HG02610 (cell line): Measurements from ENCODE around the gene MICAL2.

Source experiments
- ATAC-seq: cut with Tn5 transposase; IDR thresholded peaks from one replicate; pipeline ENCODE4 v1.9.1; 2021; ENCODE audit warnings: mild to moderate bottlenecking, moderate library complexity; ENCODE audit not compliant: unreplicated experiment

MICAL2 gene

DNA sequence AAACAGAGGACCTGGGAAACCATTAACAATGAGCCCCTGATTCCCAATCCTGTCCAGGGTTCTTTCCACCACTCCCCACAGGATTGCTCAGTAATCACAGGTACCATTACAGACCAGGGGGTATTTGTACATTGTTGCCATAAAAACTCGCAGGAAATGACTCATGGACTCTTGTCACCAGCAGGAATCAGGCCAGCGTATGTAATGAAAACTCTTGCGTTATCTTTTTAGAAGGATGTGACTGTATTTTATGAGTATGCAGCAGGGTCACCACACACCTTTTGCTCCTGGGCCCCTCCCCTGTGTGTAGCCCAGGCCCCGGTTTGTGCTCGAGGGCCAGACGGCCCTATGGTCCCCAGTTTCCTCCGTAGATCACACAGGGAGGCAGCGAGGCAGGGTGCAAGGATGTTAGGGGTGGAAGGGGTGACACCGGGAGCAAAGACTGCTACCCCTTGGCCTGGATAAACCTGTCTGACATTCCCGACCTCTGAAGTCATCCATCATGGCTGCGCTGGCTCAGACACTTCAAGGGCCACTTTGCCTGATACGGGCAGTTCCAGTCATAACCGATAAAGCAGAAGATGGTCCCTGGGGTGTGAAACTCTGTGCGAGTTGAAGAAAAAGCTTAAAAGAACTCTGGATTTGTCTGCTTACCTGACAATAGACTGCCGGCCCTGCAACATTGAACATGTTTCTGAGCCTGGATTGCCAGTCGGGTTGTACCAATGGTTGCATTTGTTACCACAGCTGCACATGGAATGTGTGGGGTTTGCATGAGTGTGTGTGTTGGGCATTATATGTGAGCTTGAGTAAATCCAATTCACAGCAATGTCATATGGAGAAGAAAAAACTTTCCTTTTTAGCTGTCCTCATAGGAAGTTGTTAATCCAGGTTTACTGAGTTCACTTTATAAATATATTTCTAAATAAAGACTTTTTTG lies 56.9 kb downstream of the MICAL2 start:
- no peak for ATAC-seq

DNA sequence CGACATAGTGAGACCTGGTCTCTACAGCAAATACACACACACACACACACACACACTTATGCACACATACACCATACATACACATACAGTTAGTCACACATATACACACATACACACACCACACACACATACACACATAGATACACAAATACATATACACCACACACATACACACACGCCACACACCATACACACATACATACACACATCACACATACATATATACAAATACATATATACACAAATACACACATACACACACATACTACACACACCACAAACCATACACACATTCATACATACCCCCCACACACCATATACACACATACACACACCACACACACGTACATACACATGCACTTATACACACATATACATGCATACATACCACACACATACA lies 57.7 kb downstream of the MICAL2 start:
- ATAC-seq = no peak

DNA sequence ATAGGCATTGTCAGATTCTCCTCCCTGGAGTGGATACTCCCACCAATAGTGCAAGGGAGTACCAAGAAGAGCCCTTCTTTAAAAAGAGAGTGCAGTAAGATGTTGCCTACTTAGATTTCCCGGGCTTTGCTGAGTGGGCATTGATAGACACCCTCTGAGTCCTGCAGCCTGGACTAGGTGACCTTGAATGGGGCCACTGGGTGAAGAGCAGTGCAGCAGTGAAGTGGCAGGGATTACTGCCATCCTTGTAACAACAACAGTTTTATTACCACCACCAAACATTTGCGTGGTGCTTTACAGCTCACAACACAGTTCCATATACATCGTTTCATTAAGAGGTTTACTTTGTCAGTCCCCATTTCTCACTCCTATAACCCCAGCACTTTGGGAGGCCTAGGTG lies 59.4 kb downstream of the MICAL2 start:
- no peak for ATAC-seq

DNA sequence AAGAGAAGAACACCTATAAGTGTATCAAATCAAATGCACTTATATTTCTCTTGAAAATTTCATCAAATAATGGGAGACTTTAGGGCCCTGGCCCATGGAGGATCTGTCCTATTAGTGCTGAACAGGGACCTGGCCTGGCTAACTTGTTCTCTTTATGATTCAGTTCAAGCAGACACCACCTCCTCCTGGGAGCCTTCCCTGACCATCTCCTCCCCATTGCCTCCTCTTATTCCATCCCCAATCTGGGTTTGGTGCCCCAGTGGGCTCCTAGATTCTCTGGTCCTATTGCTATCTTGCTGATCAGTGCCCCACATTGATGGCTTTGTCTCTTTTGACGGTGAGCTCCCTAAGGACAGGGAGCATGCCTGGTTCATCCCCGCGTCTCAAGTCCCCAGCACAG lies 60.1 kb downstream of the MICAL2 start:
- ATAC-seq = no peak

DNA sequence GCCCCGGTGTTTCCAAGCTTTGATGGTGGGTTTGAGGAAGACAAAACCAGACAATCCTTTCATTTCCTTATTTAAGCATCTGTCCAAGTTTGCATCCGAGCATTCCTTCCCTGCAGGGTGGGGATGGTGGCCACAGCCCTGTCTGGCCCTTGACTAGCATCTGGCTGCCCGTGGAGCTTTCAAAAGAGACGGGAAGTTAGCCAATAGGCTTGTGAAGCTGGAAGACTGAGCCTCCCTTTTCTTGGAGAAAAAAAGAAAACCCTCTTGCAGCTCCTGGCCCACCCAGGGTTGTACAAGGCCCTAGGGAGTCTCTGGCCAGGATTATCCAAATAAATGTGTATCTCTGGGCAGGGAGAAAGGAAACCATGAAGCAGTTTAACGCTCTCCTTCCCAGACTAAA lies 60.6 kb downstream of the MICAL2 start:
- no peak for ATAC-seq

DNA sequence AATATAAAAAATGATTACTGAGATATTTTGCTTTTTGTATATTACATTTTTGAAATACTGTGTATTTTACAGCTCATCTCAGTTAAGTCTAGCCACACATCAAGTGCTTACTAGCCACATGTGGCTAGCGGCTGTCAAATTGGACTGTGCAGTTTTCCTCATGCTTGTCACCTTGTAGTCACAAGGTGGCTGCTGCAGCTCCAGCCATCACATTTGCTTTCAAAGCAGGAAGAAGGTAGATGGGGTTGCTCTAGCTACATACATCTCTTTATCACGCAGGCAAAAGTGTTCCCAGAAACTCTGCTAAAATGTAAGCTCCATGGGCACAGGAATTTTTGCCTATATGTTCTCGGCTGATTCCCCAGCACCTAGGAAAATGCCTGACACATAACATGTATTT lies 61.5 kb downstream of the MICAL2 start:
- ATAC-seq = no peak

DNA sequence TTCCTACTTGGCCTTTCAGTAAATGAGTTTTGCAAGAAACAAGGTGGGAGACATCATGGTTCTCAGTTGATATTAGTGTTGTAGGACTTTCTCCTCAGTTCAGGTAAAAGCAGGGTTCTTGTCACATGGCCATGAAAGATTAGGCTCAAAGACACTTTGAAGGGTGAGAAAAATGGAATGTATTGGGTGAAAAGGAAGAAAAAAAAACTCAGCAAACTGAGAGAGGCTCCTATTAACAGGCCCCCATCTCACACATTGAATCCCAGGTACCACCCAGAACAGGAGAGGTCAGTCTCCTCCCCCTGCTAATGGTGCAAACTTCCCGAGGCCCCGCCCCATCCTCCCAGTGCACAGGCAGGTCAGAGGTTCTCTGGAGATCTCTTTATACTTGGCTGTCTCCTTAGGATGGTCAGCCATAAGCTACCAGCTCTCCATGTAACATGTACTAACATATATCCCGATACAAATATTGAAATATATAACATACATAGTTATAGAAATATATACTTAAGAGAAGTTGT lies 62.2 kb downstream of the MICAL2 start:
- ATAC-seq = no peak

DNA sequence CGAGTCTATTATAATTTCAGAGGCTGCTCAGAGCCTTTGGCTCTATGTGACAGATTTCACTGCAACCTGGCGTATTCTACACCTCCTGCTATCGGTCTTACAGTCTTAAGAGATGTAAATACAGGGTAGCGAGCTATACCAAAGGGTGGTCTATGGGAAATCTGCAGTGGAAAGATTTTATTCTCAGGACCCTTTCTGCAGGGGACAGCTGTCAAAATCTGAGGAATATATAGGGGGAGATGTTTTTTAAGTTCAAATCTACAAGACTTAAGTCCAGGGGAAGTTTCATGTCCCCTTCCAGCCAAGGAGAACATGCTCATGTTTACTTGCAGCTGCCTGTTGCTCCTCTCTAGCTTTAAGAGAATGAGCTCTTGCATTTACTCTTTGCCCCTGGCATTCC lies 62.7 kb downstream of the MICAL2 start:
- no peak for ATAC-seq

DNA sequence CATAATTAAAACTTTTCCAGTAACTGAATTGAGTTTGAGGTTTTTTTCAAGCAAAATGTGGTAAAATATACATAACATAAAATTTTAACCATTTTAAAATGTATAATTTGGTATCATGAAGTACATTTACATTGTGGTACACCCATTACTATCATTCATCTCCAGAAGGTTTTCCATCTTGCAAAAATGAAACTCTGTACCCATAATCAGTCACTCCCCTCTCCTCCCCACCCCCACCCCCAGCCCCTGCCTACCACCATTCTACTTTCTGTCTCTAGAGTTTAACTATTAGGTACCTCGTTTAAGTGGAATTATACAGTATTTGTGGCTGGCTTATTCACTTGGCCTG lies 63.7 kb downstream of the MICAL2 start:
- peak; percentile 25 for ATAC-seq

DNA sequence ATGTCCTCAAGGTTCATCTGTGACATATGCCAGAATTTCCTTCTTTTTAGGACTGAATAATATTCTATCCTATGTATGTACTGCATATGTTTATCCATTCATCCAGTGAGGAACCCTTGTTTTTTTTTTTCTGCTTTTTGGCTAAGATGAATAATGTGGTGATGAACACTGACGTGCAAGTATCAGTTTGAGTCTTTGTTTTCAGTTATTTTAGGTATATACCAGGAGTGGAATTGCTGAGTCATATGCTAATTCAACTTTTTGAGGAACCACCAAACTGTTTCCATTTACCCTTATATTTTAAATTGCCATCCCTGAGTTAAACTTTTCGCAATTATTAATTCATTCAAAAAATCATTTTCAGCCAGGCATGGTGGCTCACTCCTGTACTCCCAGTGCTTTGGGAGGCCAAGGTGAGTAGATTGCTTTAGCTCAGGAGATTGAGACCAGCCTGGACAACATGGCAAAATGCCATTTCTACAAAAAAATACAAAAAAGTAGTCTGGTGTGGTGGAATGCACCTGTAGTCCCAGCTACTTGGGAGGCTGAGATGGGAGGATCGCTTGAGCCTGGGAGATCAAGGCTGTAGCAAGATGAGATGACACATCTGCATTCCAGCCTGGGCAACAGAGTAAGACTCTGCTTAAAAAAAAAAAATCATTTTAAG lies 64.2 kb downstream of the MICAL2 start:
- ATAC-seq = peak; percentile 80

DNA sequence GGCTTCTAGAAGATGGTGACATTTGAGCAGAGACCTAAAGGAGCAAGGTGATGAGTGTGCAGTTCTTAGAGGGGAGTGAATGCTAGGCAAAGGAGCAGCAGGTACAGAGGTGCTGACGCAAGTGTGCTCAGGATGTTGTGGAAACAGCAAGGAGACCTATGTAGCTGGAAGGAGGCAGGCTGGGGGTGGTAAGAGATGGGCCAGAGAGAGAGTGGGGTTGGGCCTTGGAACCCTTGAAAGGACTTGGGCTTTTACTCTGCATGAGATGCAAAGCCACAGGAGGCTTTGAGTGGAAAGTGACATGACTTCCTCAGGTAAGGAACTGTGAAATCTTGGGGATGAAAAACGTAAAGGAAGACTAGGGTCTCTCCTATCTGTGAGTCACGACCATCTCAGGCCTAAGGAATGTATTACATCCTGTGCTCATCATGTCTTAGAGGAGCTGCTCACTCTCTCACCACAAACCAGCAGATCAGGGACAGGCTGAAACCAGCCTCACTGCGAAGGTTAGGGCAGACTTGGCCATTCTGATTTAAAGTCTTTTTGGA lies 65.4 kb downstream of the MICAL2 start:
- no peak for ATAC-seq

DNA sequence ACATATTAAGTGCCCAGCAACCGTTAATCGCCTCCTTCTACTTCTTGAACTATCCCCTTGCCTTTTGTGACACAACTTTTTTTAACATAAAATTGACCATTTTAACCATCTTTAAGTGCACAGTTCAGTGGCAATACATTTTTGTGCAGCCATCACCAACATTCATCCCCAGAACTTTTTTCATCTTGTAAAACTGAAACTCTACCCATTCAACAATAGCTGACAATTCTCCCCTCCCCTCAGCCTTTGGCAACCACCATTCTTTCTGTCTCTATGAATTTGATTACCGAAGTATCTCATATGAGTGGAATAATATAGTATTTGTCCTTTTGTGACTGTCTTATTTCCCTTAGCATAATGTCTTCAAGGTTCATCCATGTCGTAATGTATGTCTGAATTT lies 66.0 kb downstream of the MICAL2 start:
- ATAC-seq = no peak

DNA sequence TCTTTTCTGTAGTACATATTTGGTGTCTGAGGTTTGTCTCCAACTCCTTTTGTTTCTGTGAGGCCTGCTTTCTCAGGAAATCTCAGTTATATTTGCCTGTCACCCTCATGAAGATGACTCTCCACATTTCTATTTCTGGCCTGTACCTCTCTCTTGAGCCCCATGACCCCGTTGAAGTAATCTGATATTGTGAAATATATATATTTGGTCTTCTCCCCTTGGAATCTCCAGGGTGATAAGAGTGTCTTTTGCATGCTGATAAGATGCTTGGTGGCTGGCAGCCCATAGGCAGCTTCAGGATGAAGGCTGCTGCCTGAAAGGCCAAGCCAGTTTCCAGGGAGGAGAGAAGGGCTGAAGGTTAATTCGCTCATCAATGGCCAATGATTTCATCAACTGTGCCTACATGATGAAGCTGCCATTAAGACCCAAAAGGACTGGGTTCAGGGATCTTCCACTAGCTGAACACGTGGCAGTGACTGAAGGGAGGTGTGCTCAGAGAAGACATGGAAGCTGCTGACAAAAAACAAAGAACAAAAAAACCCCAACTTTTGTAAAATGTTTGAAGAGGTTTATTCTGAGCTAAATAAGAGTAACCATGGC lies 67.4 kb downstream of the MICAL2 start:
- no peak for ATAC-seq

DNA sequence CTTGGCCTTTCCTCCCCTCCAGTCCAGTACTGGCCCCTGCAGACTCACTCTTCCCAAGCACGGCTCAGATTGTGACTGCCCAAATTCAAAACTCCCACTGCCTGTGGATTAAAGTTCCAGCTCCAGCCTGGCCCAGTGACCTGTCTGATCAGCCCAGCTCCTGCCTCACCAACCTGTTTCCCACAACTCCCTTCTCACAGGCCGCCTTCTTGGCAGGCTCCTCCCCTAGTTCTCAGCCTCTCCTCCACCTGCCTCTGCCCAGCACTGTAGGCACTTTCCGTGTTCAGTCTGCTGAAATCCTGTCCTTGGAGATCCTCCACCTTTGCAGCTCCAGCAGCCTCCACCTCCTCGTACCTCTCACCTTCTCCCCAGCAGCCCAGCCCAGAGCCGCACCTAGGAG lies 68.6 kb downstream of the MICAL2 start:
- ATAC-seq = no peak

DNA sequence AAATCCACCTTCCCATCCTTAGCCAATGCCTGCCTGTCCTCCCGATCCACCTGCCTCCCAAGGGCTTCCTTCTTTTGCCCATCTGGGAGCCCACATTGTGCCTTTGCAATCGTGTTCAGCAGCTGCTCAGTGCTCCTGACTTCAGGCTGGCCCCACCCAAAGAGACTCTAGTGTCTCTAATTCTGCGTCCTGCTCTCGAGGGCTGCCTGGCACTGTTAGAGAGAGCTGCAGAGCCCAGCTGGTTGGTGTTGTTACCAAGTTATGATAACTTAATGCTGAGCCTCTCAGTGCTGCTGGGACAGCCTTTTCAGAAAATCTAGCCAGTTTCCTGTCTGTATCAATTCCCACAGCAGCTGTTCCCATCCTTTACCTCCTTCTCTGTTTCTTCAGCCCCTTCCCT lies 69.1 kb downstream of the MICAL2 start:
- ATAC-seq = no peak

DNA sequence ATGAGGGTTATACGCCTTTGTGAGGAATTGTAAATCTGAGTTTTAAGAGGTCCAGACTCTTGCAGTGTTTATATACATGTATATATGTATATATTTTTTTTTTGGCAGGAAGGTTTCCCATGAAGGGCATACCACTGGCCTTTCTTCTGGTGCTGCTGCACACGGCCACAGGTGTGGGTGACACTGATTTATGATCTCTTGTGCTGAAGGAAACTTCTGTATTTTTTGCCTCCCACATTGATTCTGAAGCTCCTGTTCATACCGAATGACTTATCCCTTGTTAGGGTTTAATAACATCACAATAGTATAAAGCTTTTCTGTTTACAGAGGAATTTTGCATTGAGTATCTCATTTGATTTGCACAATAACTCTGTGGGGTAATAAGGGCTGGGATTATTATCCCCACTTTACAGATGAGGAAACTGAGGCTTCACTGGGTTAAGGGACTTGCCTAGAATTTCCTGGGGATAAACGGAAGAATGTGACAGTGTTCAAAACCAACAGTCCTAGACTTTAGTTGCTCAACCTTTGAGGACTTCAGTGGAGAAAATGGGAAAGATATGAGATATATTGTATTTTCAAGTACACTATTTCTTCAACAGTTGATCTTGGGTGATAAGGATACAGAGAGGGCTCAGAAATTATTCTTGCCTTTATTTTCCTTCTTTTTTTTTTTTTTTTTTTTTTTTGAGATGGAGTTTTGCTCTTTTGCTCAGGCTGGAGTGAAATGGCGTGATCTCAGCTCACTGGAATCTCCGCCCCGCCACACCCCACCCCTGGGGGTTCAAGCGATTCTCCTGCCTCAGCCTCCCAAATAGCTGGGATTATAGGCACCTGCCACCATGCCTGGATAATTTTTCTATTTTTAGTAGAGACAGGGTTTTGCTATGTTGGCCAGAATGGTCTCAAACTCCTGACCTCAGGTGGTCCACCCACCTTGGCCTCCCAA lies 70.1 kb downstream of the MICAL2 start:
- ATAC-seq = no peak

DNA sequence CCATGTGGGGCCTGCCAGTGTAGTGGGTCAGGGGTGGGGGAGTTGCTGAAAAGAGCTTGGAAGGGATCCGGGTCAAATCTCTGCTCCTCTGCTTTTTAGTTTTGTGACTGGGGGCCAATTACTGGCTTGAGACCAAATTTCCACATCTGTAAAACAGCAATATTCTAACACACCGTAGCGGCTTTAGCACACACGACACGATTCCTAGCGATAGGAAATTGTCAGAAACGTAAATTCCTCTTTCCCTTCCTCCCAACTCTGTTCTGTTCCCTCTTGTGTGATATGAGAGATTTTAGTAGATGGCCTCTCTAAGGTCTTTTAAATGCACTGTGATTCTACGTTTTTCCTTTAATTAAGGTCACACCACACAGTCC lies 71.9 kb downstream of the MICAL2 start:
- no peak for ATAC-seq

DNA sequence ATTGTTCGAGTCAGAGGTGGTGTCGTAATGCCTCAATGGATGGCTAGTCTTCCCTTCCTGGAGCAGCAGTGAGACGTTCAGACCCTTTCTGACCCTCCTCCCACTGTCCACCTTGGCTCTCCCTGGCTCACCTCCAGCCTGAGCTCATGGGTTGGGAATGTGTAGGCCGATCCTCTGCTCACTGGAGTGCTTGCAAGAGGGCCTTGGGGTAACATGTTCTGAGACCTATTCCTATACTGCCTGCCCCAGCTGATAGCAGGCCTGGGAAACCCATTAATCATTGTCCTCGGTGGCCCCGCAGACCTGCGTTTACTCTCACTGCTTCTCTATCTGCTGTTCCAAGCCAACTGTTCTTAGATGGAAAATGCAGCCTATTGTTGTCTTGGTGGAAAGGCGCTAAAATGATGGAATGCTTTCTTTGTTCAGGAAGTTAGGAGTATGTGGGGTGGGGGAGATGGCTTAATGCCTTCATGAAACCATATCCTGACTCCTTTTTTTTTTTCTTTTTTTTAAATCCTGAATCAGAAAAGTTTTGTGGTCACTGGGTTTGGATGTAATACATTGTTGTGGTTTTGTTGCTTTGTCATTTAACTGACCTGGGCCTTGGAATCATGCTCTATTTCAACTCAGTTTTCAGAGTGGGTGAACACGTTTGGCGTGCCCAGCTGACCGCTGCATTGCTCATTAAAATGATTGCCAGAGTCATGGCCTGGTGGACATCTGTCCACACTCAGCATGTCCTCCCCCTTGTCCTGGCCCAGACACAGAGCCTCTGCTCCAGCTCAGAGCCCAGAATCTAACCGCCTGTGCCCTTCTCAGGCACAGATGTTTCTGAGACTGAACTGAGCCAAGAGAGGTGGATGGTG lies 72.5 kb downstream of the MICAL2 start:
- no peak for ATAC-seq

DNA sequence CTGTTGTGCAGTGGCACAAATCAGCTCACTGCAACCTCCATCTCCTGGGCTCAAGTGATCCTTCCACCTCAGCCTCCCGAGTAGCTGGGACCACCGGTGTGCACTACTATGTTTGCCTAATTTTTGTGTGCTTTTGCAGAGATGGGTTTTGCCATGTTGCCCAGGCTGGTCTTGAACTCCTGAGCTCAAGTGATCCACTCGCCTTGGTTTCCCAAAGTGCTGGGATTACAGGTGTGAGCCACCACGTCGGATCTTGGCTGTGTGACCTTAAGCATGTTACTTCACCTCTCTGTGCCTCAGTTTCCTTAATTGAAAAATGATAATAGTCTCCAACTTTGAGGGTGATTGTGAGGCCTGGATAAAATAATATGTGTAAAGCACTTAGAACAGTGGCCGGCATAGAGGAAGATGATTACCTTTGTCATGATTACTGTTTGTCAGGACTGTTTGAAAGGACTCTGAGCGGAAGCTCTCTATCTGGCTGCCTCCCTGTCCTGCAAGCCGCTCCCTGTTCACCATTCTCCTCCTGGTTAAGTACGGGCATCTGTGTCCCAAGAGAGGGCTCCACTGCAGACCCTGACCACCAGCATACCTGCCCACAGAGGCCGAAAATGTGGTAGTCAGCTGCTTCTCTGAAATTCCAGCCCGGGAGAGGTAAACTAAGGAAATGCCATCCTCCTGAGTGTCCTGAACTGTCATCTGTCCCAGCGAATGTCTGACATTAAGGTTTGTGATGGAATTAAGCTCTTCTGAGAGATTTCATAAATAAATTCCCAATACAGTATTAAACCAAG lies 73.6 kb downstream of the MICAL2 start:
- ATAC-seq = no peak
